ENCODE data around the gene TECTA. TPM values are rescaled to one million over a fixed set of nuclear protein-coding genes. Genes with fewer than 3 reads are reported as not detected.

Gene TECTA
- total and polyA plus RNA-seq, 2 donors (not counting 1 experiment from before 2014, with no cell fraction given): 0.30 to 0.33 TPM

GRCh38 chr11:121141066-121141465 is 40.0 kb downstream of the TECTA start:
- H3K27ac ChIP-seq (ENCODE audit: insufficient read depth, low read length): no peak overlapping the region
- H3K4me2 ChIP-seq (ENCODE audit: extremely low read depth, insufficient read depth, low read length): no peak overlapping the region
- no peaks in the 10 kb centered on the region for H3K36me3 ChIP-seq (ENCODE audit: control insufficient read depth, insufficient read depth, low read length)
- peak in 1 of 2 donors; percentile 13 for DNase-seq (ENCODE audit: low read depth in 2 of 2)
- no peaks in the 10 kb centered on the region for H4K20me1 ChIP-seq (ENCODE audit: control insufficient read depth, extremely low read depth, insufficient read depth, low read length)
- no peak overlapping the region for H3K9ac ChIP-seq (ENCODE audit: insufficient read depth, low read length)
- no peak overlapping the region for H2AFZ ChIP-seq (ENCODE audit: low read length)
- H3K27me3 ChIP-seq (ENCODE audit: control insufficient read depth, insufficient read depth, low read length): no peaks in the 10 kb centered on the region
- no peak overlapping the region for H3K4me3 ChIP-seq (replicated peaks in 1 of 4; ENCODE audit: control extremely low read depth in 1 of 4, insufficient read depth in 1 of 4, low read depth in 3 of 4, low read length in 4 of 4)
- TF ChIP-seq, protein P1, sequence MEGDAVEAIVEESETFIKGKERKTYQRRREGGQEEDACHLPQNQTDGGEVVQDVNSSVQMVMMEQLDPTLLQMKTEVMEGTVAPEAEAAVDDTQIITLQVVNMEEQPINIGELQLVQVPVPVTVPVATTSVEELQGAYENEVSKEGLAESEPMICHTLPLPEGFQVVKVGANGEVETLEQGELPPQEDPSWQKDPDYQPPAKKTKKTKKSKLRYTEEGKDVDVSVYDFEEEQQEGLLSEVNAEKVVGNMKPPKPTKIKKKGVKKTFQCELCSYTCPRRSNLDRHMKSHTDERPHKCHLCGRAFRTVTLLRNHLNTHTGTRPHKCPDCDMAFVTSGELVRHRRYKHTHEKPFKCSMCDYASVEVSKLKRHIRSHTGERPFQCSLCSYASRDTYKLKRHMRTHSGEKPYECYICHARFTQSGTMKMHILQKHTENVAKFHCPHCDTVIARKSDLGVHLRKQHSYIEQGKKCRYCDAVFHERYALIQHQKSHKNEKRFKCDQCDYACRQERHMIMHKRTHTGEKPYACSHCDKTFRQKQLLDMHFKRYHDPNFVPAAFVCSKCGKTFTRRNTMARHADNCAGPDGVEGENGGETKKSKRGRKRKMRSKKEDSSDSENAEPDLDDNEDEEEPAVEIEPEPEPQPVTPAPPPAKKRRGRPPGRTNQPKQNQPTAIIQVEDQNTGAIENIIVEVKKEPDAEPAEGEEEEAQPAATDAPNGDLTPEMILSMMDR (conservative IDR thresholded peaks at IDR 0.05 in 1 of 2, IDR thresholded peaks at IDR 0.05 in 1 of 2; ENCODE audit: low read depth in 1 of 2, low read length in 2 of 2): no peak
- TF ChIP-seq EZH2 (IDR thresholded peaks at IDR 0.05; ENCODE audit: low read length, missing control alignments): no peak
- H3K9me3 ChIP-seq (ENCODE audit: control insufficient read depth, insufficient read depth, low read depth, low read length): no peaks in the 10 kb centered on the region
- H3K4me1 ChIP-seq (ENCODE audit: control insufficient read depth, extremely low read depth, insufficient read depth, low read length): no peaks in the 10 kb centered on the region
- no peaks in the 10 kb centered on the region for H3K79me2 ChIP-seq (ENCODE audit: control insufficient read depth, insufficient read depth, low read length)

GRCh38 chr11:121143921-121144320 is 42.9 kb downstream of the TECTA start:
- no peaks in the 10 kb centered on the region for H3K27me3 ChIP-seq (ENCODE audit: control insufficient read depth, insufficient read depth, low read length)
- no peak overlapping the region for H3K4me2 ChIP-seq (ENCODE audit: extremely low read depth, insufficient read depth, low read length)
- H3K9ac ChIP-seq (ENCODE audit: insufficient read depth, low read length): no peak overlapping the region
- no peaks in the 10 kb centered on the region for H3K9me3 ChIP-seq (ENCODE audit: control insufficient read depth, insufficient read depth, low read depth, low read length)
- H3K4me1 ChIP-seq (ENCODE audit: control insufficient read depth, extremely low read depth, insufficient read depth, low read length): no peaks in the 10 kb centered on the region
- DNase-seq (ENCODE audit: low read depth in 2 of 2): no peak
- H4K20me1 ChIP-seq (ENCODE audit: control insufficient read depth, extremely low read depth, insufficient read depth, low read length): no peaks in the 10 kb centered on the region
- no peaks in the 10 kb centered on the region for H3K79me2 ChIP-seq (ENCODE audit: control insufficient read depth, insufficient read depth, low read length)
- H3K36me3 ChIP-seq (ENCODE audit: control insufficient read depth, insufficient read depth, low read length): no peaks in the 10 kb centered on the region
- H2AFZ ChIP-seq (ENCODE audit: low read length): no peak overlapping the region
- TF ChIP-seq, protein P1 (conservative IDR thresholded peaks at IDR 0.05 in 1 of 2, IDR thresholded peaks at IDR 0.05 in 1 of 2; ENCODE audit: low read depth in 1 of 2, low read length in 2 of 2): no peak
- no peak for TF ChIP-seq EZH2 (IDR thresholded peaks at IDR 0.05; ENCODE audit: low read length, missing control alignments)
- H3K4me3 ChIP-seq (replicated peaks in 1 of 4; ENCODE audit: control extremely low read depth in 1 of 4, insufficient read depth in 1 of 4, low read depth in 3 of 4, low read length in 4 of 4): no peak overlapping the region
- H3K27ac ChIP-seq (ENCODE audit: insufficient read depth, low read length): no peak overlapping the region

DNA sequence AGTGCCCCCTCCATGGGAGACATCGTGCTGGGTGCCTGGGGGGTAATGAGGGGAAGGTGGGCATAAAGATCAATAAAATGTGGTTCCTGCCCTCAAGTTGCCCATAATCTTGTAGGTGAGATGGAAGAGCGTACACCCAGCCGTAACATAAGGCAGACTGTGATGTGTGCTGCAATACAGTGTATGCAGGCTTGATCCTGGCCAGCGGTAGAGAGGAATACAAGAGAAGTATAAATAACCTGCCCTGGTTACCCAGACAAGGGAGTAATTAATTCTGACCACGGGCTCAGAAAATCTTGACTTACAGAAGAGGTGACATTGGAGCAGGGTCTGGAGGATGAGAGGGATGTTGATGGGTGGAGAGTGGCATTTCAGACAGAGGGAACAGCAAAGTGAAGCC is 43.7 kb downstream of the TECTA start:
- DNase-seq (ENCODE audit: low read depth in 2 of 2): no peak
- no peak overlapping the region for H3K27ac ChIP-seq (ENCODE audit: insufficient read depth, low read length)
- TF ChIP-seq, protein P1 (conservative IDR thresholded peaks at IDR 0.05 in 1 of 2, IDR thresholded peaks at IDR 0.05 in 1 of 2; ENCODE audit: low read depth in 1 of 2, low read length in 2 of 2): no peak
- no peak for TF ChIP-seq EZH2 (IDR thresholded peaks at IDR 0.05; ENCODE audit: low read length, missing control alignments)

More for the DNA sequence above, 43.7 kb downstream of the TECTA start:
- H3K4me3 ChIP-seq (replicated peaks in 1 of 4; ENCODE audit: control extremely low read depth in 1 of 4, insufficient read depth in 1 of 4, low read depth in 3 of 4, low read length in 4 of 4): no peak overlapping the region
- H3K79me2 ChIP-seq (ENCODE audit: control insufficient read depth, insufficient read depth, low read length): no peaks in the 10 kb centered on the region
- H4K20me1 ChIP-seq (ENCODE audit: control insufficient read depth, extremely low read depth, insufficient read depth, low read length): no peaks in the 10 kb centered on the region
- H3K36me3 ChIP-seq (ENCODE audit: control insufficient read depth, insufficient read depth, low read length): no peaks in the 10 kb centered on the region
- no peak overlapping the region for H3K9ac ChIP-seq (ENCODE audit: insufficient read depth, low read length)
- no peaks in the 10 kb centered on the region for H3K9me3 ChIP-seq (ENCODE audit: control insufficient read depth, insufficient read depth, low read depth, low read length)
- H3K4me1 ChIP-seq (ENCODE audit: control insufficient read depth, extremely low read depth, insufficient read depth, low read length): no peaks in the 10 kb centered on the region
- H2AFZ ChIP-seq (ENCODE audit: low read length): no peak overlapping the region
- H3K4me2 ChIP-seq (ENCODE audit: extremely low read depth, insufficient read depth, low read length): no peak overlapping the region
- no peaks in the 10 kb centered on the region for H3K27me3 ChIP-seq (ENCODE audit: control insufficient read depth, insufficient read depth, low read length)
